Activated effector memory CD4-positive, alpha-beta T cell treated with Interleukin-2 at 50 U/mL for 16 hours (primary cell): ENCODE measurements around the gene SPTBN1.

Source experiments
- DNase-seq: peaks from one replicate; pipeline ENCODE4 v3.0.0-alpha.2; 2020

The SPTBN1 gene

DNA sequence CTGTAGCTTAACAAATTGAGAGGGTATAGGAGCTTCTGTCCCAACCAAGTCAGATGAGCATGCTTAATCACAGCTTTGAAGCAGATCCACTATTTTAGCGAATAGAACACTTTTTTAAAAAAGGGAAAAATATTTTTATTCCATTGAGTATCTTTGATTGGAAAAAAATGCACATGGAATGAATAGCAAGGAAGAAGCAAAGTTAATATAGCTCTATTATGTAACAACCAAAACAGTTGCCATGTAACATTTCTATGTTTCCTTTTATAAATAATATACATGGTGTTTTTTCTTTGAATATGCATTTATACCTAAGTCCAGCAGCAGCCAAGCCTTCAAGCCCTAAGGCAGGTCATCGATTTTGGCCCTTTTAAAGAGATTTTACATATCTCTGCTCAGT, 21.4 kb upstream of the SPTBN1 start:
- no peak for DNase-seq

DNA sequence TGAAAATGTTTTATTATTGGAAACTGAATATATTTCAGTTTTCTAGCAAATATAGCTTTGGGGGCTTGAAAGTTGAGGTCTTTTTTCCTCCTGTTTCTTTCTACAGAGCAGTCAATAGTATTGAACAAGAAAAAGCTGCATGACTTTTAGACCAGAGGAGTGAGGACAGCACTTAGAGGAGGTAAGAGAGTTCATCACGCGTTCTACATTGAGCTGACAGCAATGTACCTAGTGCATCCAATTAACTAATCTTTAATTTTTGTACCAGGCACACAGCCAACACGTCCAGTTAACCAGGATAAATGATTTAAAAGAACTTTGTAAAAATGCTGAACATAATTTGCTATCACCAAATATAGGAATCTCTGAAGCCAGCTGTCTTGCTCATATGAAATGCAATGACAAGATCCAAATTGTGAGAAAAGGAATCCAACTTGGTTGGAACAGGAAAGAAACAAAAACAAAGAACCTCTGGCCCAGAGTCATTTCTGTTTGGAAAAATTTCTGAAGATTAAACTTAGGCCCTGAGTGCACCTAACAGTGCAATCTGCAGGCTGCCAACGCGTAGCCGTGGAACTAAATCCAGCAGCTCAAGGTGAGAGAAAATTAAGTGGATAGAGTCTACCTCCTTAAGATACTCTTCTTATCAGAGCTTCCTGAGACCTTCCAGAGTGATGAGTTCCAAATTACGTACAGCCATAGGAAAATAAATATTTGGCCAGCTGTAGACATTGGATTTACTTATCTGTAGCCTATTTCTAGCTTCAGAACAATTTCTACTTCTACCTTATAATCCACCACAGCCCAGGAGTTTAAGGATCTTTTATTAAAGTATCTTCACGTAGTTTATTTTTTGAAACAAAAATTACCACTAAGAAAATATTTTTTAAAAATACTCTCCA, 20.6 kb upstream of the SPTBN1 start:
- DNase-seq: no peak

DNA sequence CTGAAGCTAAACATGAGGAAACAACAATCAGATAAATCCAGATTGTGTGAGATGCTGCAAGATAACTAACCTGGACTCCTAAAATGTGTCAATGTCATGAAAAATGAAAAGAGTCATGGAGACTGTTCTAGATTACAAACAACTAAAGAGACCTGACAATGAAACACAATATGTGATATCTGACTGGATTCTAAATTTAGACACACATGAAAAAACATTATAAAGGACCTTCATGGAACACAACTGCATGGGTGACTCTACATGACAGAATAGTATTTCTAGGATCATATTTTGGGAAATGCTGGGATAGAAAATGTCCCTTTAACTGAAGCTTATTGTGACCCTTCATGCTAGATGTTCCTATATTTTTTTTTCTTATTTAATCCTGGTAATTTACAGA, 18.5 kb upstream of the SPTBN1 start:
- no peak for DNase-seq

DNA sequence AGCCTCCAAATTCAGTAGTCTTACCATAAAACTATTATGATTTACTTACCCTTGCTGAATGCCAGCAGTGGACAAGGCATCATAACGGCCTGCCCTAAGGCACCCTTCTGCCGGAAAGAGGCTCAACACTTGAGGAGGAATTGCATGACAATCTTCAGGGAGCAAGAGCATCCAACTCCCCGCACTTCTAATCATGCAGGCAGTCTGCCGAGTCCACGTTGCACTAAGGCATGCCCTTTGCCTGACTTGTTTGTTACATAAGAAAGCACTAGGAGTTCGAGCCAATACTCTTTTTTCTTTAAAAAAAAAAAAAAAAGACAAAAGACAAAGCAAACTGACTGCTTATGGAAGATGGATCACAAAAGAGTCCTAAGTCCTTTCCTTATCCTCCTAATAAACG, 17.9 kb upstream of the SPTBN1 start:
- no peak for DNase-seq

DNA sequence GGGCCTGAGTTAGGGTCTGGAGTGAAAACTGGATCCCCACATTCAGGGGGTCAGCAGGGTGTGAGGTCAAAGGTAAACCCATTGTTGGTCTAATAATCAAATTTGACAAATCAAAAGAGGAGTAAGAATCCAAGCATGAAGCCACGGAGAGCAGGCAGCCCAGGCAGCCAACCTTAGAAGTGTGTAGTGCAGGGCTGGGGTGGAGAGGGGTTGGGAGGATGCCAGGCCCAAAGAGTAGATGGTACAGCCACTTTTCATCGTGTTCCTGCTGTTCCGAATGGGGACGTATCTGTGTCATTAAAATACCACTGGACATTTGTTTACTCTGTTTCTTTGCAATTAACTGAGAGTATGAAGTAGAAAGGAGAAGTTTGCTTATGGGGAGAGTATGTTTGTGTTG, 16.5 kb upstream of the SPTBN1 start:
- DNase-seq: no peak

DNA sequence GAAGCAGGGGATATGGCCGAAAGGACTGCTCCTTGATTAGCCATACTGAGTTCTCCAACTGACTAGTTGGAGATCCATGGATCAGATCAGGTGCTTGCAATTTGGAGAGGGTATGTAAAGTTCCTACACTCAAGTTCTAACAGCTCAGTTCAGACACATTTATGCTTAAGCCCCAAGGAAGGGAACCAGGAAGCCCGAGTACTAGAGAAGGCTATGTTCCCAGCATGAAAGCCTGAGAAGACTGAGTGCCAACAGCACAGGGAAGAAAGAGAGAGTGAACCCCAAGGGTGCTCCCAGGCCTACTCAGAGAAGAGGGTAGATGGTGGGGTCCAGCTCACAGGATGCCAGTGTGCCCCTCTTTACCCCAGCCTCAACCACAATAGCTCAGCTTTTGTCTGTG, 16.1 kb upstream of the SPTBN1 start:
- DNase-seq: no peak

DNA sequence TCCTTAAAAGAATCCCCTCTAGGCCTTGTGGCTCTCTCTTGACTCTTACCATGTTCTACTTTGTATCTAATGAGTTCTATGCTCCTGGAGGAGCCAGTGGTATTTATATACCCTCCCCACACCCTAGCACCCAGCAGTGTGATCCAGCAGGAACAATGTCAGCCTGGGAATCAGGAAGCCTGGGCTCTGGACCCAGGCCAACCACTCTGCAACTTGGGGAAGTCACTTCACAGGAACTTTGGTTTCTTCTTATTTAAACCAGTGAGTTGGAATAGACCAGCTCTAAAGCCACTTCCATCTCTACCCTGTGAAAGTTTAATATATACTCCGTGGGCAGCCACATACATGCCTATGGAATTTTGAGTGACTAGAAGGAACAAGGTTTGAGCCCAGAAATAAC, 11.6 kb upstream of the SPTBN1 start:
- DNase-seq: no peak

DNA sequence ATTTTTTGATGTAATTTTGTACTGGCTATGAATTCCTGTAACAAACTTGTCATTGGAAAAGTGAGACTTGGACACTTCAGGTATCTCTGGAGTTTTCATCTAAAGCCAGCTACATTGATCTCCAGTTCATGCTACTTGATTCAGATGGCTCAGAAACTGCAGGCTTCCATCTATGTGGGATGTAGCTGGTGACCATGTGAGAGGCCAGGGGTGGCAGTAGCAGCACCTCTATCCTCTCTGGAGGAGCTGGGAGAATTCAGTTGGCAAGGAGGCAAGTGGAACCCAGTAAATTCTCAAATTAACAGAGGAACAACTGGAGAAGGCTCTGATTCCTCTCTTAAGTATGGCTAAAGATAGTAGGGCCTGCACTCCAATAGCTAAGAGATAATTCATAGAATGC, 10.0 kb upstream of the SPTBN1 start:
- DNase-seq: no peak

DNA sequence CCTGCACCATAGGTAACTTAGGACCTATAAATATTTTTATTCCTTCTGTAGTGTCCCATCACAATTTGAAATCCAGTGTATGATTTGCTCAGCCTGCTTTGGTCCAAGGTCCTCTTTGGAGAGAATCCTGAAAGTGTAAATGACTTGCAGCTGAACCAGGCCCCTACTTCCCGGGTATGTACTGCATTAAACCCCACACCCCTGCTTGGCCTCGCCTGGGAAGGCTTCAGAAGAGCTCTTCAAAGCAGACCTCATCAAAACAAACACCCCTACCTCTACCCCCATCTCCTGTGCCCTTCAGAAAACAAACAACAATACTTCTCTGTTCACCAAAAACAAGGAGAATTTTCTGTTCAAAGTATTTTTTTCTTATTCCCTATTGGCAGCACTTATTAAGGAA, 9.5 kb upstream of the SPTBN1 start:
- no peak for DNase-seq

DNA sequence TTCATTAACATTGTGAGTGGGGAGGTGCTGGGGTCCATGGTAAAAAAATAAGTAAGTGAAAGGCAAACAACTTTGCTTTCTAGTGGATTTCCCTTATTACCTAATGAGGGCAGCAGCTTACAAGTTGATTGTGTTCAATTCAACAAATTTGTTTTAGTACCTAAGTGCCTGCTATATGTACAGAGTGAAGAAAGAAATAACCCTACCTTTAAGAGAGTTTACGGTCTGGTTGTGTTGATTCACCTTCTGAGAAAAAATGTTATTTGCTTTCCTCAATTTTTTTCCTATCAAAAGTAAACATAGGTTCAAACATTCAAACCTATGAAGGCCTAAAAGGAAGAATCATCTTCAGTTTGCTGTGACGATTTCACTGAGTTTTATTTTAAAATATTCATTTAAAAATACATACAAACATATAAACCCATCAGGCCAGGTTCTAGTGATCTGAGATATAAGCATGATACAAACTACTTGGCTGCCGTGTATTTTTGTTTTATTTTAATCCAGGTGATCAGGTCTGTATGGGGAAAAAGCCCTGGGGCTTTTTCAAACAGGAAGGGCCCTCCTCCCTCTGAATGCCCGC, 1.5 kb upstream of the SPTBN1 start:
- DNase-seq: no peak

DNA sequence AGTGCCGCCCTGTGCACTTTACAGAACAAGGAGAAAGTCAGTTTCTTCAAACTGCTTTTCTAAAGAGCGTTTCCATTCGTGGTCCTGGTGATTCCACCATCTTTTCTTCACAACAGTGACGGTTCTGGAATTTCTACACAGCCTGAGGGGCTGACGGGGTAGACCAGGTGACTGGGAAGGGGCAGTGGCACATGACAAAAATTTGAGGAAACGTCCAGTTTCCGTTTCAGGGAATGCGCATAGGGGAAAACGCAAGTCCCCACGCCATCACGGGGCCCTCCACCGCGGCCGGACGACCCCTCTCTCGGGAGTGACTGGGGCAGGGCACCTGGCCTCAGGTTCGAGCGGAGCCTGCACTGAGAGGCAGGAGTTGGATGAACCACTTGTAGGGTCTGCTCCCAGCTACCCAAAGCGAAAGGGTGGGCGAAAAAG, 980 bp upstream of the SPTBN1 start:
- no peak for DNase-seq

DNA sequence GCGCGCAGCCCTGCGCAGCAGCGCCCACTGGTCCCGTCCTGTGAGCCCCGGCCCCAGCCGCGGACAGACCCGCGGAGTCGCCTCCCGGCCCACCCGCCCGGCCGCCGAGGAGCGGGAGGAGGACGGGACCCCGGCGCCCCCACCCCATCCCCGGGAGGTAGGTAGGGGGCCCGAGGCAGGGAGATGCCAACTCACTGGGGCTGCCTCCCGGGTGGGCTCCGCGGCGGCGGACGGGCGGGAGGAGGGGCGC, 160 bp downstream of the SPTBN1 start:
- no peak for DNase-seq

DNA sequence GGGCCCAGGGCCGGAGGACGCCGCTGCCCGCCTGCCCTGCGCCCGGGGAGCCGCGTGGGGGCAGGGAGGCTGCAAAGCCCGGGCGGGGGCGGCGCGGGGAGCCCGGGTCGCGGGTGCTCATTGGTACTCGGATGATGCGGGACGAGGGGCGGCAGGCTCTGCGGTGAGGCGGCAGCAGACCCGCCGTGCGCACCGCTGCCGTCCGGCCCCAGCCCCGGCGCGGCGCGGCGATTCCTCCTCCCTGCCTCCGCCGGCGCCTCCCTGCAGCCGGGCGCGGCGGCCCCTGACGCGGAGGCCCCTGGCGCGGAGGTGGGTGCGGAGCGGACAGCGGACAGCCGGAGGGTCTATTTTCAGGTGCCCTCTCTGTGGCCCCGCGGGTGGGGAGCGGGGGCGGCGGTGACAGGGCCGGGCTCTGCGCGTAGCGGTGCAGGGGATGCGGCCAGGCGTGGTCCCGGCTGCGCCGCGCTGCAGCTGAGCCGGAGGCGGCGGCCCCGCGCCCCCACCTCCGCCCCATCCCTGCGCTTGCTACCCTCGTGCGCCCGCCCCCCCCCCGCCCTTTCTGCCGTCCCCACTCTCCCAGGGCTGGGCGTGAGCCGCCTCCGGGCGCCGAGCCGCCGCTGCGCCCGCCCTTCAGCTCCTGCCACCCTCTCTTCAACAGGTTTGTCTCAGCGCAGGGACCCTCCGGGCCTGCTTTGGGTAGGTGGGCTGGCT, 640 bp downstream of the SPTBN1 start:
- no peak for DNase-seq

DNA sequence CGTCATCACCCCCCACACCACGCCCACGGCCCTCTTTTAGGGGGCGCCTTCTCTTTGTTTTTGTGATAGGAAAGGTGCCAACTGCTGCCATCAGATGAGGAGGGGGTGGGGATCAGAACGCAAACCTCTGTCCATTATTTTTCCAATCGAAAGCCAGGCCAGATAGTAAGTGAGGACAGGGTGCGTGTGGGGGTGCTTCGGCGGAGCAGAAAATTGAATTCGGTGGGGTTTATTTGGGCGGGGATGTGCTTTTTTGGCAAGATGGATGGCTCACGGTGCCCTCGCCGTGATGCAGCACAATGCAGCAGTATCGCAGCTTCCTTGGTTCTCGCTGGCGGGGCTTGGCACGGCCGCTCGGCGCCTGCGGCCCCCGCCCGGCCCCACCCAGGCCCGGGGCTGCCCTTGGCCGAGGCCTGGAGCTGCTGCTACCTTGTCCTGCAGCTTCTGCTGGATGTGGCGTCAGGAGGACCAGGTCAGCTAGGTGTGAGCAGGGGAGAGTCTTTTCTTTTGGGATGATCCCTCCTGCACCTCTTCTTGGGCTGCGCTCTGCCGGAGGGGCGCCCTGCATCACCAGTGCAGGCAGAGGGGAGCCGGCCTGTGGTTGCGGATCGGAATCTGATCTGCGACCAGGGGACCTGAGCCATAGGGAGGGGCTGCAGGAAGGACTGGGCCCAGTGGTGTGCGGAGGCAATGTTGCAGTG, 1.3 kb downstream of the SPTBN1 start:
- DNase-seq: no peak

DNA sequence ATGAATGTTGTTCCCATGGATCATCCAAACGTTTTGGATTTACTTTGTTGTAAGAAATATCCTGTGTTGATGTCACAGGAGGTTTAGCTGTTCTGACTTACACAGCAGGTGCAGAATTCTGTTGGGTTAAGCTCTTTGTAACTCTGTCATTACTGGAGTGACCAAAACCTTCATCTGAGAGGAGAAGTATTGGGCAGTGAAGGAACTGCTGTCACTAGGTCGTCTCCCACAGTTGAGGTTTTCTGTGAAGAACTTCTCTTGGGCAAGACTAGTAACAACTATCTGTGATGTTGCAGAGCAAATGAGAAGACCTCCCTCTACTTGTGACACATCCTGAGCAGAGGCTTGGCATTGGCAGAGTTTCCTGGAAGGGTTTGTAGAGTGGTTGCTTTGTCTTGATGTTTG, 2.9 kb downstream of the SPTBN1 start:
- no peak for DNase-seq

DNA sequence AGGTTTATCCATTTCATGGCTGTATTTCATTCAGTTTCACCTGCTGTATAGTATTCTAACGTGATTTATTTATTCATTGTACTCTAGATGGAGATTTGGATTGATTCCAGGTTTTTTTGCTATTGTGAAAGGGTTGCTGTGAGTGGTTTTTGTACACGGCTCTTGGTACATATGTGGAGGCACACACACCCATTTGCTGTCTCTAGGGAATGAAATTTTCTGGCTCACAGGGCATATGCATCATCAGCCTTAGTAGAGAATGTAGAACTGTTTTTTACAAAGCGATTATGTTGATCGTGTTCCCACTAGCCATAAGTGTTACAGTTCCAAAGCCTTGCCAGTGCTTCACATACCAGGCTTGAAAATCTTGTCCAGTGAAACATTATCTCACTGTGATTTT, 5.1 kb downstream of the SPTBN1 start:
- DNase-seq: no peak

DNA sequence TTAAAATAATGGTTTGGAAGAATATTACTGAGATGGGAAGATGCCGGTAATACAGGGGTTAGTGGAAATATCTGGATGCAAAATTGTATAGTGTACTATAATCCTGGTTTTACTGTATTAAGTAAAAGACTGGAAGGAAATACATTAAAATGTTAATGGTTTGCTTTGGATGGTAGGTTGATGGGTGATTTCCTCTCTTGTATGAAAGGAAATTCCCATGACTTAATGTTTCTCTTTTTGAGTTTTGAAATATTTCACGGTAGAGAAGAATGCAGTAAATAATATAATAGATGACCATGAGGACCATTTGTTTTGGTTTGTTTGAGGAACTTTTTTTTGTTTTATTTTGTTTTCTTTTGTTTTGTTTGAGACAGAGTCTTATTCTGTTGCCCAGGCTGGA, 8.2 kb downstream of the SPTBN1 start:
- DNase-seq: no peak

DNA sequence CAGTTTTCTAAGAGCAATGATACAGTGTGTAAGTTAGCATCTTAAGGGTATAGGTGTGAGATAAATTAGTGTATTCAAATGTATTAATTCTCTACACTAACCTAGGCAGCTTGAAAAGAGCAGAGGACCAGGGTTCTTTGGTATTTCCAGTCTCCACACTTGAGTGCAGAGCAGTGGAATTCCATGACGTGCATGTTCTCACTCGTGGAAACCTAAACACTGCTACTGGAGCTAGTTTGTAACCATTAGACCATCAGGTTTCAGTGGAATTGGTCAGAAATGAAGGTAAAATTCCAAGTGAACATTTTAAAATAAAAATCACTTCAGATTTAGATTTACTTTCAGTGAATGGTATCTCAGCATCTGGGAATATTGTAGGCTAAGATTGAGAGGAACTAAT, 9.0 kb downstream of the SPTBN1 start:
- no peak for DNase-seq

DNA sequence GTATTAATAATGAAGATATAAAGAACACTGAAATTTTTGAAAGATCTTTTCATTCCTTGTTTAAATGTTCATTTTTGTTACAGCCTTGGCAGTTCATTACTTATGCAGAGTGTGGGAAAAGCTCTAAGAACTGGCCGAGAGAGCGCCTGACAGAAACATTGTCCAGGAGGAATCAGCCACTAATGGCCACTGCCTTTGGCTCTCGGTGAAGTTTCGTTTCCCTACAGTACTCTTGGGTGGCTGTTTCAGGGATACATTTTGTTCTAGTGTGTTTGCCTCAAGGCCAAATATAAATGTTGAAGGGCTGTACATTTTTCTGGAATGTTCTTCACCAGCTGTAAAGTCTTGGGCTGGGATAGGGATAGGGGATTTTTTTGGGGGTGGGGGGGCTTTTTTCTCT, 10.7 kb downstream of the SPTBN1 start:
- no peak for DNase-seq

DNA sequence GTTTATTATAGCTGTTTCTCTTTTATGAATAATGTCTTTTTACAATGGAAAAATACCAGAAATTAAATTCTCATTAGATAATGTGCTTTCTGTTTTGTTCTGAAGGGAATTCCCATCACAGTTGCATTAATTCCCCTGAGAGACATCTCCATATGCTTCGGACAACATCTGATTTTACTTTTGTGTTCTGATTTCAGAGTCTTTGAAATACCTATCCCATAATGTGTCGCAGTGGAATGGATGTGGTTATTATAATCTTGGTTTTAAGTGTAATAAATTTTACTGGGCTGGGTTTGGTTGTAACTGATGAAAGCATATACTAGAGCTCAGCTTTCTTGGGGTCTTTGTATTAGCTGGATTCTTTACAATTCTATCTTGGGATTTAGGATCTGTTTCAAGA, 12.5 kb downstream of the SPTBN1 start:
- DNase-seq: no peak

DNA sequence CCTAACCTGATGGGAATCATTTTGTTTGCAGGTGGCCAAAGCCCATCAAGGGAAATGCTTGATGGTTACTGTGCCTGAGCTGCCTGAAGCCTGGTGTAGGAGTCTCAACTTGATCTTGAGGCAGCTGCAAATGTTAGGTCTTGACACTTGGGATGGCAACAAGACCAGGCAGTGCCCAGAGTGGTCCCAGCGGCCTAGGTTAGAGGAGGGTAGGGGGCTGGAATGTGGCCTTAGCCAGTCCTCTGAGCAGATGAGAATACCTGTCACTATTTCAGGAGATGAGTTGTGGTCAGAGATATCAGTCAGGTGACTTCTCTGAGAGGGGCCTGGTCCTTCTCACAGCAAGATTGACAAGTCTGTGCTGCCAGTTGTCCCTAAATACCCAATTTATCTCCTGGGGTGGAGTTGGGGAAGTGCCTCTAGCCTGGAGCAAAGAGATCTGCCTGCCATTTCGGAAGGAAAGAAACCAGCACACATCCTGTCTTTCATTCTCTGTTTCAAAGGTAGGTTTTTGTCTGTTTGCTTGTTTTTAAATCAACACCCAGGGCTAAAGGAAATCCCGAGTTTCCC, 13.4 kb downstream of the SPTBN1 start:
- no peak for DNase-seq

DNA sequence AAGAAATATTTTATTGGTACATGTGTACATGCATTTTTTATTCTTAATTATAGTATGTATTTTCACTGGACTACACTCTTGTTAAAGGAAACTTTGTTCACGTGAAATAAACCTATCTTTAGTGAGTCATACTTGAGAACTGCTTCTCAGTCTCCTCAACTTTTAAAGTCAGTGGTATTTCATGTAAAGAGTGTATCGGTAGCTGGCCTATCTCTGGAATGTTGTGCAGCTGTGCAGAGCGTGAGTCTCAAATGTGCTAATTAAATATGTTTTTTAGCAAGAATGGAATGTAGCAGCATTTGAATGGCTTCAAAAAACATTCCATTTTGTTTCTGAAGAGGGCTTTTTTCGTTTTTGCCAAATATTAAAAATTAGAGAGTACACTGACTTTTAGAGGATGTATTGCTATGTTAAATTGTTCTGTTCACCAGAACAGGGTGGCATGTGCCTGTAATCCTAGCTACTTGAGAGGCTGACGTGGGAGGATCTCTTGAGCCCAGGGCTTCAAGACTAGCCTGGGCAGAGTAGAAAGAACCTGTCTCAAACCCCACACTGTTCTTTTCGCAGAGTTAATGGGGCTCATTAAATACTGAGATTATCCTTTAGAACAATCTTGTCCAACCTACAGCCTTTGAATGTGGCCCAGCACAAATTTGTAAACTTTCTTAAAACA, 14.3 kb downstream of the SPTBN1 start:
- DNase-seq: no peak

DNA sequence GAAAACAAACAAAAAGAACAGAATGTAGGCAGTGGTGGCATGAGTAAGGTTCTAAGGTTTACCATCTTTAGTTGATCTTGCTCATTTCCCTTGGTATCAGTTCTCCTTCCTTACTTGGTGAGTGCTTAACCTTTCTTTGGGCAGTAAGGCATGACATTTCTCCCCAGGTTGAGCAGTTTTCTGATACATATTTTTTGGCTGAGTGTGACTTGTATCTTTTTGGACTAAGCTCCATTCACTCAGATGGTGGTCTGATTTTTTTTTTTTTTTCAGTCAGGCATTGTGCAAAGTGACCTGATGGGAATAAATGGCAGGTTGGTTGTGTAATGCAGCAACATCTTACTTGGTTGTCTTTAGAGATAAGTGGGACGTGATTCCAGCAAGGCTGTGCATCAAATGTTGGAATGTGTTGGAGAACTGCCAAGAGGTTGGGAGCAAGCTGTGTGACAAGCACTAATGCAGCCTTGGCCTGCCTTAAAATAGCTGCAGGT, 15.1 kb downstream of the SPTBN1 start:
- no peak for DNase-seq
